Endothelial cell of umbilical vein (primary cell): Measurements from ENCODE around the gene NCAPH2. TPM values are rescaled to one million over a fixed set of nuclear protein-coding genes. Genes with fewer than 3 reads are reported as not detected.

Experiments
- BruUV-seq: library from RNA; stranded (reverse); fragments of 400-500 nt; replicated peaks from 2 replicates; lab custom pipeline; 2021; lab: Mats Ljungman, UMichigan
- CTCF ChIA-PET: fragments of 300-600, 350-600 bp; sonication (Branson Sonifier 250); formaldehyde crosslinking; loops from one replicate; lab custom pipeline; 2021; ENCODE audit warnings: antibody characterized with exemption, inconsistent platforms; lab: Charles Lee
- POLR2A ChIA-PET: fragments of 300-600, 350-600 bp; sonication (Branson Sonifier 250); formaldehyde crosslinking; loops from one replicate; lab custom pipeline; 2021; ENCODE audit warnings: antibody characterized with exemption, inconsistent platforms; lab: Charles Lee
- DNase-seq: peaks from one replicate; pipeline ENCODE4 v3.0.0-alpha.2; 2011; ENCODE audit warnings: low read depth, low spot score
- FAIRE-seq: peaks from 2 replicates; lab custom pipeline; 2011; peaks lifted over from hg19 to GRCh38; lab: Jason Lieb, UNC
- H2AFZ ChIP-seq: 2 replicates; pipeline ENCODE4 v1.6.0; 2012; ENCODE audit warnings: low read depth, low read length, control low read depth, inconsistent platforms
- H3K27ac ChIP-seq: 2 replicates; pipeline ENCODE4 v1.5.1; 2011; ENCODE audit warnings: low read depth, mild to moderate bottlenecking, control low read depth, low read length, moderate library complexity; ENCODE audit not compliant: insufficient read depth
- H3K27me3 ChIP-seq, 2 experiments: 2 replicates each; pipeline versions ENCODE4 v1.6.0 to v1.6.1; 2011; ENCODE audit warnings: low read length in 2 of 2, mixed read lengths in 1 of 2; ENCODE audit not compliant: control insufficient read depth in 2 of 2, insufficient read depth in 2 of 2
- H3K36me3 ChIP-seq, 2 experiments: 2 replicates in 1 of 2; 3 replicates in 1 of 2; pipeline ENCODE4 v1.5.1; 2011; ENCODE audit warnings: low read length in 2 of 2, mild to moderate bottlenecking in 1 of 2, moderate library complexity in 1 of 2; ENCODE audit not compliant: control insufficient read depth in 2 of 2, insufficient read depth in 2 of 2; ENCODE audit errors: extremely low read depth in 1 of 2
- H3K4me1 ChIP-seq: 3 replicates; pipeline ENCODE4 v1.5.1; 2011; ENCODE audit warnings: mild to moderate bottlenecking, low read length; ENCODE audit not compliant: control insufficient read depth, insufficient read depth; ENCODE audit errors: extremely low read depth
- H3K4me2 ChIP-seq: 2 replicates; pipeline ENCODE4 v1.6.1; 2011; ENCODE audit warnings: low read length, control low read depth, mixed read lengths; ENCODE audit not compliant: insufficient read depth
- H3K4me3 ChIP-seq, 3 experiments: fragments of 200-600 bp in 1 of 3; sonication (generic), shearing (Covaris generic) in 1 of 3; replicated peaks in 1 of 3; 2 replicates each; pipeline ENCODE4 v1.5.1; 2011 to 2016; ENCODE audit warnings: control low read depth in 3 of 3, low read length in 3 of 3, mild to moderate bottlenecking in 2 of 3, inconsistent platforms in 1 of 3, low read depth in 1 of 3, moderate library complexity in 1 of 3; ENCODE audit not compliant: insufficient read depth in 1 of 3
- H3K79me2 ChIP-seq: 2 replicates; pipeline ENCODE4 v1.6.0; 2012; ENCODE audit warnings: low read length, inconsistent platforms; ENCODE audit not compliant: control insufficient read depth, insufficient read depth
- H3K9ac ChIP-seq: replicated peaks from 2 replicates; pipeline ENCODE3; 2011; ENCODE audit warnings: low read length, control low read depth; ENCODE audit not compliant: insufficient read depth; ENCODE audit errors: extremely low read depth
- H3K9me1 ChIP-seq: replicated peaks from 3 replicates; pipeline ENCODE4 v1.6.0; 2011; ENCODE audit warnings: mild to moderate bottlenecking, low read length; ENCODE audit not compliant: control insufficient read depth, insufficient read depth; ENCODE audit errors: extremely low read depth
- H3K9me3 ChIP-seq: replicated peaks from 2 replicates; pipeline ENCODE4 v1.5.1; 2012; ENCODE audit warnings: low read length, inconsistent platforms; ENCODE audit not compliant: control insufficient read depth, insufficient read depth
- H4K20me1 ChIP-seq: replicated peaks from 2 replicates; pipeline ENCODE3; 2011; ENCODE audit warnings: mild to moderate bottlenecking, low read length; ENCODE audit not compliant: control insufficient read depth, insufficient read depth; ENCODE audit errors: extremely low read depth
- CTCF ChIP-seq, 2 donors: IDR thresholded peaks; 1 replicate in 1 of 2; 2 replicates in 1 of 2; pipeline ENCODE4 v1.5.1; 2011; ENCODE audit warnings: low read length in 2 of 2, mild to moderate bottlenecking in 2 of 2, moderate library complexity in 2 of 2, control low read depth in 1 of 2, inconsistent platforms in 1 of 2, low read depth in 1 of 2; ENCODE audit not compliant: insufficient read depth in 1 of 2; ENCODE audit errors: extremely low read depth in 1 of 2
- EZH2 ChIP-seq: IDR thresholded peaks from 2 replicates; pipeline ENCODE4 v1.6.1; 2012; ENCODE audit warnings: borderline replicate concordance, low read depth, mild to moderate bottlenecking, moderate library complexity, low read length, inconsistent platforms; ENCODE audit not compliant: severe bottlenecking
- FOS ChIP-seq: IDR thresholded peaks from 2 replicates; pipeline ENCODE4 v1.6.1; 2011; ENCODE audit warnings: mild to moderate bottlenecking, low read length, moderate library complexity, borderline replicate concordance; ENCODE audit not compliant: insufficient read depth
- GATA2 ChIP-seq: IDR thresholded peaks from 2 replicates; pipeline ENCODE4 v1.7.0; 2011; ENCODE audit warnings: low read depth, mild to moderate bottlenecking, moderate library complexity, mixed read lengths, low read length; ENCODE audit not compliant: insufficient read length, insufficient read depth
- JUN ChIP-seq: IDR thresholded peaks from 2 replicates; pipeline ENCODE4 v1.6.1; 2011; ENCODE audit warnings: borderline replicate concordance, low read depth; ENCODE audit not compliant: insufficient read length, insufficient read depth
- MAX ChIP-seq: IDR thresholded peaks from 2 replicates; pipeline ENCODE4 v1.6.1; 2011; ENCODE audit not compliant: insufficient read depth, insufficient read length
- MYC ChIP-seq: IDR thresholded peaks from one replicate; pipeline ENCODE4 v1.6.1; 2011; ENCODE audit warnings: mild to moderate bottlenecking, low read depth, low read length
- POLR2A ChIP-seq: IDR thresholded peaks from 2 replicates; pipeline ENCODE4 v1.6.1; 2012; ENCODE audit warnings: low read depth, mild to moderate bottlenecking, control low read depth, low read length
- POLR2AphosphoS5 ChIP-seq: IDR thresholded peaks from 2 replicates; pipeline ENCODE4 v1.6.1; 2012; ENCODE audit warnings: low read depth, mild to moderate bottlenecking, control low read depth, low read length, moderate library complexity; ENCODE audit not compliant: insufficient read depth
- dilution Hi-C: fragments of 300-500 bp; cut with MboI; formaldehyde crosslinking; loops from one replicate; pipeline ENCODE4 v1.15.0; 2019; ENCODE audit warnings: low sequenced_read_pairs; ENCODE audit not compliant: extremely low pct_ligation_motif_present
- intact Hi-C: fragments of 100-400 bp; cut with micrococcal nuclease; formaldehyde crosslinking; loops from one replicate; pipeline ENCODE4 v1.10.0; 2022
- polyA plus RNA-seq, 4 experiments: library from polyadenylated mRNA; depleted of rRNA in 3 of 4; stranded (reverse) in 3 of 4; unstranded in 1 of 4; fragments of >200 nt; gene quantifications; 2 replicates each; pipeline versions ENCODE4 v1.2.1 to v1.2.3, GENCODE V29; 2011 to 2012; ENCODE audit warnings: missing spikeins in 1 of 4
- total RNA-seq: library from RNA; stranded (reverse); gene quantifications from 2 replicates; pipeline ENCODE4 v1.2.3, GENCODE V29; 2021

NCAPH2 gene
- total and polyA plus RNA-seq, 2 donors (not counting 3 experiments of a cell fraction or from before 2014, with no cell fraction given) = 42.4 to 43.2 TPM

GRCh38 chr22:50470491-50470890 lies 37.5 kb upstream of the NCAPH2 start:
- intact Hi-C loops = no loop called here
- Histone ChIP-seq H3K27me3 (no peaks in the 10 kb centered on the region), H3K9ac (no peak overlapping the region), H3K36me3 (peaks cover 0 to 19% of the 10 kb centered on the region in 2 experiments), H3K27ac (no peak overlapping the region), H3K79me2 (peaks cover 65% of the 10 kb centered on the region), H3K9me3 (no peaks in the 10 kb centered on the region), H2AFZ (no peak overlapping the region), H3K4me1 (peaks cover 17% of the 10 kb centered on the region), H3K4me3 (no peak overlapping the region), H3K4me2 (no peak overlapping the region), H4K20me1 (peaks cover 3% of the 10 kb centered on the region), H3K9me1 (no peaks in the 10 kb centered on the region)
- TF ChIP-seq POLR2AphosphoS5 (no peak), MYC (no peak), MAX (no peak), POLR2A (no peak), JUN (no peak), EZH2 (no peak), CTCF (IDR thresholded peaks at IDR 0.05; ENCODE audit: extremely low read depth in 1 of 2, insufficient read depth in 1 of 2, low read depth in 1 of 2, low read length in 2 of 2) (no peak), FOS (no peak), GATA2 (no peak)
- ChIA-PET CTCF (interaction anchor here (0.7 to 1.3 kb wide), 3 partner anchors 27 to 150 kb away, joined by 3 read pairs; partner anchors contain the start of gene SCO2), POLR2A (no interaction called here)
- dilution Hi-C loops = no loop called here
- no TSS peak for BruUV-seq
- DNase-seq (no peak), FAIRE-seq (no peak)
